ENCODE results near the gene QSOX2.

QSOX2 gene

DNA sequence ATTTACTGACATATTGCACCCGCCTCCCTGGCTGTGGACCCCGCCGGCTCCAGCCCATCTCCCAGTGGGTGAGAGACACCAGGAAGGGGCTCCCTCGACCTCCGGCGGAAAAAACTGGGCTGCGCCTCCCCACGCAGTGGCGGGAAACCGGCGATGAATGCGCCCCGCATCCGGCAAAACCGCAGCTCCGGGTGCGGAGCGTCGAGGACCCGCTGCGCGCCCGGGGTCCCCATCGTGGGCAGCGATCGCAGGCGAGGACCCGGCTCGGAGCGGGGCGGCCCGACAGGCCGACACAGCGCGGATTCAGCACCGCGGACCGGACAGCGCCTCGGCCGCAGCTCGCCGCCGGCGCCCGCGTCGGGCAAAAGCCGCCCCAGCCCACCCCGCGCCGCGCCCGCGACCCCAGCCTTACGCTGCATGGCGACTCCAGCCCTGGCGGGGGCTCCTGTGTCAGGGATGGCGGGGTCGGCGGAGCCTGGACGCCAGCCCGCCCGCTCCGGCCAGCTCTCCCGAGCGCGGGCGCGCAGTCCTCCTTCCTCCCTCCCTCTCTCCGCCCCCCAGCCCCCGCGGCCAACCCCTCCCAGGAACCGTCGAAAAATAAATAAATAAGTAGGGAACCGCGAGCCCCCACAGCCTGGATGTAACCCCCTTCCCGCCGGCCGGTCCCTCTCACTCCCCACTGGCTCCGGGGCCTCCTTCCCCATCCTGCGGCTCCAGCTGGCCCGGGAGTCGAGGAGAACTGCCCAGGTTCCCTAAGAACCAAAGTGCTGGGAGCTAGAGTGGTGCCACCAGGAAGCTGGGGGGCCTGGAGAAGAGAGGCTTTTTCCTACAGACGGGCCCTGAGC is 43.8 kb downstream of the QSOX2 start:
- DNase-seq = no peak

DNA sequence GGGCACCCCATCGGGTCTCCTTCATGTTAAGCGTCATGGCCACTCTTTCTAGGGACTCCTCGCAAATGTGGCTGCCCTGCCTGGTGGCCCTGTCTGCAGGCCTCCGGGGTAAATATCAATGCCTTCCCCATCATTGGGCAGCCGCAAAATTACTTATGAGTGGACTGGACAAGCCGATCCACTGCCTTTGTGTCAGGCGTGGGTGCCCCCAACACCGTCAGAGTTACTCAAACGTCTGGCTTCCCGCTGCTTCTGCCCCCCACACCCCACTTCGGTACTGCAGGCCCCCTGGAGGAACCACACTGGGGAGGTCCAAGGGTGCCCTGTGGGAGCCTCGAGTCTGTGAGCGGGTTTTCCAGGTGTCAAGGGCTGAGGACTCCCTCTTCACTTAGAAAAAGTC is 44.4 kb downstream of the QSOX2 start:
- no peak for DNase-seq

DNA sequence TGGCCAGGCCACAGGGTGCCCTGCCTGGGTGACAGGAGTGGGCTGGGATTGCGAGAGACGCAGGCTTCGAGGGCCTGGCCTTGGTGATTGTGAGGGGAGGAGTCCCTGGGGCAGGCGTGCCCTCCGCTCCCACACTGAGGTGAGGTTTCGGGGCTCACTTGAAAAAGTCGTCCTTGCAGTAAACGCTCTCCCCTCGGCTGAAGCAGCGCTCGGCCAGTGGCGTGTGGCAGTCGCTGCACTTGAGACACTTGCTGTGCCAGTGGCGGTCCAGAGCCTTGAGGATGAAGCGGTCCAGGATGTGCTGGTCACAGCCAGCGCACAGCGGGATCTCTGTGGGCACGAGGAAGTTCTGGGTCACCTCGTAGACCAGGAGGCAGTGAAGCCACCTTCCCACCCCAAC is 45.2 kb downstream of the QSOX2 start:
- no peak for DNase-seq

DNA sequence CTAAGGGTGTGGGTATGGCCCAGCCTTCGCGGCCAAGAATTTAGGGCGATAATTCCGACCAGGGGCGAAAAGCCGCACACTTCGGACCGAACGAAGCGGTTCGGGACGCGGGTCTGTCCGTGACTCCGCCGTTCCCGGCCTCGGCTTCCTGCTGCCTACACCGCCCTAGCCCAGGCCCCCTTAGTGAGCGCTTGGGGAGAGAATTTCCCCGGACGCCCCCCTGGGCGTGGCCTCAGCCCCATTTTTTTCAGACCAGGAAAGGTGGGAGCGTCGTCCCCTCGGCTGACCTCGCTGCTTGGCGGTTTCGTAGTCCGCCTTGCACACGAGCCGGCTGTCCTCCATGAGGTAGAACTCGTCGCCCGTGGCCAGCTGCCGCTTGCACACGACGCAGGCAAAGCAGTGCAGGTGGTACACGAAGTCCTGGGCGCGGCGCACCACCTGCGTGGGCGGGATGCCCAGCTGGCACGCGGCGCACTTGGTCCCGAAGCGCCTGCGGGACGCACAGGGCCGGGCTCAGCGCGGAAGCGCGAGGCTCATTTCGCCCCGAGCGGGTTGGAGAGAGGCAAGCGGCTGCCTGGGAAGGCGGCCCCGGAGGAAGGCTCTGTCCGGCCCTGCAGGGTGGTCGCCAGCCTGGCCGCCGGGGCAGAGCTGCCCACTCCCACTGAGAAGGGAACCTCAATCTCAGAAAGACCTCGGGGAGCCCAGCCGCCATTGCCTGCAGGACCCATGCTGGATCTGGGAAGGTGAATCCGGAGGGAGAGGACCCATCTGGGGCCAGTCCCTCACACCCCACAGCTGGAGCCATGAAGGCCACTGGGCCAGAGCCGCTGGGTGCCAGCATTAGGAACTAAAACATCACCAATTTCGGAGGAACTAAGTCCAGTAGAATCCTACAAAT is 46.0 kb downstream of the QSOX2 start:
- DNase-seq = no peak

DNA sequence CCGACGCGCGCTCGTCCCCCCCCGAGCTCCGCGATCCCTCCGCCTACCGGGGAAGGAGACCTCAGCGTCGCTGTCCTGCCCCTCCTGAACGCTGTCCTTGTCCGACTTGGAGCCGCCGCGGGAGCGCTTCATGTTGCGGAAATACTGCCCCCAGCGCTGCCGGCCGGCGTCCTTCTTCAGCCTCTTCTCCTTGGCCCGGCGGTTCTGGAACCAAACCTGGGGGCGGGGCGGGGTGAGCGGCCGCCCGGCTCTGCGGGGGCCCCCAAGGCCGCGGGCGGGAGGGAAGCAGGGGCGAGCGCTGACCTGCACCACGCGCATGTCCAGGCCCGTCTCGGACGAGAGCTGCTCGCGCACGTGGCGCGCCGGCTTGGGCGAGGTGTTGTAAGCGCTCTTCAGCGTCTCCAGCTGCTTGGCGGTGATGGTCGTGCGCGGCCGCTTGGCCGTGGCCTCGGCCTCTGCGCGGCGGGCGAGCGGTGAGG is 47.0 kb downstream of the QSOX2 start:
- DNase-seq = no peak

DNA sequence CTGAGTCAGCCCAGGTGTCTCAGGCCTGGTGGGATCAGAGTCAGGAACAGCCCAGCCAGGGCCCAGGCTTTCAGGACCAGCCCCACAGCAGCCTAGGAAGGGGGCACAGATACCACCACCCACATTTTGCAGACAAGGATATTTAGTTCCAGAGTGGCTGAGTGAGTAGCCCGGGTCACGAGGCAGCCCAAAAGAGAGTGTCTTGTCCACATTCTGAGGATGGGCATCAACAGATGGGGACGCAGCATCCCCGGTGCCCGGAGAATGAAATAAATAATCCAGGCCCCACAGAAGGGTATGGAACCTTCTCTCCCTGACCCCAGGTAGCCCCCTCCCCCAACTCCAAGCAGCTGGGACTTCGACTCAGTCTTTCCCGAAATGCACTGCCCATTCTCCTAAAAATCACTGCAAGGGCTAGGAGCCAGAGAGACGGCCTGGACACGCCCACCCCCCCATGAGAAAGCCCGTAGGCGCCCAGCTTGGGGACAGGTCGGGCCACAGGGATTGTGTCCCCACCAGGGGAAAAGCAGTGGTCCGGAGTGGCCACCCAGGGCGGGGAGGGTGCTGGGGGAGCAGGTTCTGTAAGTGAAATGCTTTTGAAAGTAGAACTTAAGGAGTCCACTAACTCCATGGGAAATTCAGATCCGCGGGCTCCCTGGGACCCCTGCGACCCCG is 47.5 kb downstream of the QSOX2 start:
- DNase-seq = no peak

DNA sequence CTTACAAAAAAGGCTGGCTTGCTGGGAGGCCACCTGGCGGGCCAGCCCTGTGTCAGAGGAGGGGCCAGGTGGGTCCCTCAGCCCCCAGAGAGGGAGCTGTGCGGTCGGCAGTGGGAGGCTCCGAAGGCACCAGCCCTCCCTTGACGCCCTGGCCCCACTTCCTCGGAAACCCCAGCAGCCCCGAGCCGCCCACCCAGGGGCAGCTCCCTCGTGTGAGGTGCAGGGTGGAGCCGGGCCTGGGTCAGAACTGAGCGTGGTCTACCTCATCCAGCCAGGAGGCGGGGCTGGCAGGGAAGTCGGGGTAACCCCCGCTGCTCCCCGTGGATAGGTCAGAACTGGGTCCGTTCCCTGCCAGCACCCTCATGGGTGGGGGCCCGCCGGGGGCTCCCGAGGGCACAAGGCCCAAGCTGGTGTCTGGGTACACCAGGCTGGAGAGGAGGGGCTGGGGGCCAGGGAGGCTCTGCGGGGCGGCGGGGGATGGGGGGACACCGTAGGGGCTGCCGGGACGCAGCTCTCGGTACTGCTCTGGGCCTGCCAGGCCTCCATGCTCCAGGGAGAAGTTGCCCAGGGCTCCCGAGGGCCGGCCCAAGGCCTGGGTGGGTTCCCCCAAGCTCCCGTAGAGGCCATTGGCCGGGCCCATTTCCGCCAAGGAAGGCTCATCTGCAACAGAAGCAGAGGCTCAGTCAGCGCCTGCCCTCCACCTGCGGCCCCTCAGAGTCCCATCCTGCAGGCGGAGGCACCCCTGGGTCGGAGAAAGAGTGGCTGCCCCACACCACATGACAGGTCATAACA is 48.3 kb downstream of the QSOX2 start:
- DNase-seq = no peak

DNA sequence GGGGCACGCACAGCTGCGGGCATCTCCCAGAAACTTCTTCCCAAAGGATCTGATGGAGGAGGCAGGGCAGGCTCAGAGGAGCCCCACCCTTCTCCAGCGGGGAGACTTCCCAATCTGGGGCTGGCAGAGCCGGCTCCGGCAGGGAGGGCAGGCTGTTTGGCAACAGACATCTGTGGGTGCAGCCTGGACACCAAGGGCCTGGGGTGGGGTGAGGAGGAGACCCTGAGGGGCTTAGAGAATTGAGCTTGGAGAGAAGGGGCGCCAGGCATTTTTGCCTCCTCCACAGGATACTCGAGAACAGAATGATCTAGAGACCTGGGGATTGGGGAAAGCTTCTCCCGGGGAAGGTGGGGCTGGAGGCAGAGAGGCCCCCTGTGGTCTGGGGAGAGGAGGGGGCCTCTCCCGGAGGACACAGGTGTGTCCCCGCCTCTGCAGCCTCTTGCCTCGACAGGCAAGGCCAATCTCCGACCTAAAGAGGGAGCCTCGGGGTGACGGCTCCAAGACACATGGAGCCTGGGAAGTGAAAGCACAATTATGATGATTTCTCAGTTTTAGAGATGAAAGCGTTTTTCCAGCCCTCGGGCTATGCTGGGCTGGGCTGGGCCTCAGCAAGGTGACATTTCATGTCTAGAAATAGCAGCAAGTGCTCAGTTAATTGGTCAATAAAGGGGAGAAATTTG is 49.1 kb downstream of the QSOX2 start:
- DNase-seq = no peak

DNA sequence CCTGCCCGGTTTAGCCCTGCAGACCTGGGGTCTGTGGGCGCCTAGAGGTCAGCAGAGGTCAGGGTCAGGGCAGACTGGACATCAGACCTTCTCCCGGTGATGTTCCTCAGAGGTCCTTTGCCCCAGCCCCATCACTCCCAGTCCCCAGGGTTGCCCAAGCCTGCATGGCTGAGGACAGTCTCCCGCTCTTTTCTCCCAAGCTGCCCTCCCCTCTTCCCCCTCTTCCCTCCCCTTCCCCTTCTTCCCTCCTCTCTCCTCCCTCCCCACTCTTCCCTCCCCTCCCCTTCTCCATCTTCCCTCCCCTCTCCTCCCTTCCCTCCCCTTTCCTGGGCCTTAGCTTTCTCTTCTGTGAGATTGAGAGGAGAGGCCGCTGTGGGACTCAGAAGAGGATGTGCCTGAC is 51.1 kb downstream of the QSOX2 start:
- DNase-seq = no peak

DNA sequence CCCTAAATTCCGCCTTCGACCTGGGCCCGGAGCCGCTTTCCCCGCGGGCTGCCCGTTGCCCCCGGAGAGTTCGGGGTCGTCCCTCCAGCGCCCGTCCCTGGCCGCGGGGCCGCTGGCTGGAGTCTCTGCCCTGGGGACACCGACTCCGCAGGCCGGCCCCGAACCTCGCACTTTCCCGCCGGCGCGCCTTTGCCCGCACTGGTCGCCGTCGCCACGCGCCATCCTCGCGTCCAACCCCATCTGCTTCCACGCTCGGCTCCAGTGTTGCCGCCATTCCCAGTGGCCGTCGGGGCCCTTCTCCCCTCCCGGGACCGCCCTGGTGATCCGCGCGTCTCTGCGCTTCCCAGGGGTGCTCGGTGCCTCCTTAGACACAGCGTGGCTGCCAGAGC is 51.7 kb downstream of the QSOX2 start:
- no peak for DNase-seq

DNA sequence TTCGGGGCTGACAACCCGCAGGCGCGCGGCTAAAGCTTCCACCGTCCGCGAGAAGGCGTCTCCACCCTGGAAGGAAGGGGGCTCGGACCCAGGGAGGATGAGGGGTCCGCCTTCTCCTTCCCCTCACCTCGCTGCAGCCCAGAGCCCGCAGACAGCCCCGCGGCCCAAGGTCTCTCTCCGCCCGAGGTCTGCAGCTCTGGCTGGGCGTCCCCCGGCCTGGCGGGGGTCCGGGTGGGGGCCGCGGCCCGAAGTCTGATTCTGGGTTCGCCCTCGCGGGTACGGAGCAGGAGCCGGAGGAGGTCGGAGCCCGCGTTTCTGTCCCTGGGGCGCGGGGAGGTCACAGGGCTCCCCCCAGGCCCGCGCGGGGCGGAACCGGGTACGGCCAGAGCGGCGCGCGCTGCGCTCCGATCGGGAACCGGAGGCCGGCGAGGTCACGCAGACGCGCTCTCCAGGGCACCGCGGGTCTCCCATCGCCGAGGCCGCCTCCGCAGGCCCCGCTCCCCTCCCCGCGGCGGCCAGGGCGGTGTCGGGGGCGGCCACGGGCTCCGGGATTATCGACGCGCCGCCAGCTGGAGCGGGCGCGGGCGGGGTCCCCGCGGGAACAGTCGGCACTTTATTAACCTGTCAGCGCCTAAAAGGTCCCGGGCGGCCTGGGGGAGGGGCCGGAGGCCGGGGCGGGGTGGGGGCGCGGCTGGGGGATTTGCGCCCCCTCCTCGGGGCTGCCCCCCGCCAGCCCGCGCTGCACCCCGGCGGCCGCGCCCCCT is 52.3 kb downstream of the QSOX2 start:
- peak; percentile 32 for DNase-seq

DNA sequence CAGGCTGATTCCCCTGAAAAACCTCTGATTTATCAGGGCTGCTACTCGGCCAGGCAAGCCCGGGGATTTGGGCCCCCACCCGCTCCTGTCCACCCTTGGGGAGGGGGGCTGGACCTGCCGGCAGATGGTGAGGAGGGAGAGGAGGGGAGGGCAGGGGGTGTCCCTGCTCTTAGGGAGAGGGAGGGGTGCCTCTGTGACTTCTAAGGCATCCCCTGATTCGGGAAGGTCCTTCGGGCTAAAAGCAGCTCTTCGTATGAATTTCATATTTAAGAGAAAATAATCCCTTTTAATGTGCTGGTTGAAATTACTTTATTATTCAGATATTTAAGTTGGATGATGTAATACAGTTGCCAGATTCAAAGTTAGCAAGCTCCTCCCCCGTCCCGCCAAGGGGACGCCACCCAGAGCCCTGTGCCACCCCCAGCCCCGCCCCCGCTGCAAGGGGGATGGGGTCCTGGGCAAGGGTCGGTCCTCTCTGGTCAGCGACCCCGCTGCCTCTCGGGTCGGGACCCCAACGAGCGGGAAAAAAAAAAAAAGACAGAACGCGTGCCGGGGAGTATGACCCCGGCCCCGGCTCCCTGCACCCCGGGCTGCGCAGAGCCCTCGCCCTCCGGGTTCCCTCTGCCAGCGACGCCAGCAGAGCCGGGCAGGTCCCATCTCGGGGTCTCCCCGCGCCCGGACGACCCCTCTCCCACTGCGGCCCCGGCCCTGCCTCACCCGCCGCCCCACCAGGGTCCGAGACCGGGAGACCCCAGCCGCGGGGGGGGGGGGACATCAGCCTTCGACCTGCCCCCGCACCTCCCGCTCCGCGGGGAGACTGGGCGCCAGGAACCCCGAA is 53.1 kb downstream of the QSOX2 start:
- DNase-seq = no peak

DNA sequence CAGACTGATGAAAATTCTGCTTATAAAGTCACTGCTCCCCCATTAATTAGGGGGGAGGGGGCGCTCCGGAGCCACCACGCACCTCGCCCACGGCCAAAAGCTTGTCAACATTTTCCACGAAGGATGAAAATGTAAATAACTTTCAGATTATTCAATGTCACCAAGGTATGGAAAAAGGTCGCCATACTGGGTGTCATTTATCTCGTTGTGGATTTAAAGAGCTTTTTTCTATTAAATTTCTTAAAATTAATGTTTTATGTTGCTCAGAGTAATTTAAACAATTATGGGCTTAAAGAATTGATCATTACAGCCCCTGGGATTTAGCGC is 53.7 kb downstream of the QSOX2 start:
- DNase-seq = no peak

DNA sequence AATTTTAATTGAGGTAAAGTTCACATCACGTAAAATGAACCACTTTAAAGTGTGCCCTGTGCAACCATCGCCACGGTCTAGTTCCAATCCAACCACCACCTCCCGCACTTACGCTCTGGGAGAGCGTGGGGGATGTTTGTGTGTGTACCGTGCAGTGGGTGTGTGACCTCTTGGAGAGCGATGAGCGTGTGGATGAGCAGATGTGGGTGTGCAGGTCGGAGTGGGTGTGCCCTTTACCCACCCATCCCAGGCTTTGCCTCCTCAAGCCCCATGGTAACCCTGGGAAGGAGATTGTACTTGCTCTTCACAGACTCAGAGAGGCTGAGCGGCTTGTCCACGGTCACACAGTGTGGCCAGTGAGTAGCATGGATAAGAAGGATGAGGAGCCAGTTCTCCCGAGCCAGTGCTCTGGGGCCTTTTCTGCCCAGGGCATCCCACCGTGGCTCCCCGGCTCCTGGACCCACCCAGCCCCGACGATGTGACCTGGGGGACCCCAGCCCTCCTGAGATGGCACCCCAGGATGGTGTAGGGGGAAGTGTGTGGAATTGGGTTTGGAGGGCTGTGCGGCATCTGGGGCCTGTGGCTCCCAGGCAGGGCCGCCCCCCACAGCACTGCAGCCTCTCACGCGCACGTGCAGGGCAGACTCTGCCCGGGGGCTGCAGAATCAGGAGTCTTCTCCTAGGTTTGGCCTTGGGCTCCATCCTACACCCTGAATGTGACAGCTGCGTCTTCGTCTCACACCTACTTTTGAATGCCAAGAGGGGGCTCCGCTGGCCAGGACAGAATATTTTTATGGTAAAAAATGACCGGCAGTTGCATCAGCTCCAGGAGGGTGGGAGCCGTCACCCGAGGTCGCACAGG is 54.3 kb downstream of the QSOX2 start:
- no peak for DNase-seq

DNA sequence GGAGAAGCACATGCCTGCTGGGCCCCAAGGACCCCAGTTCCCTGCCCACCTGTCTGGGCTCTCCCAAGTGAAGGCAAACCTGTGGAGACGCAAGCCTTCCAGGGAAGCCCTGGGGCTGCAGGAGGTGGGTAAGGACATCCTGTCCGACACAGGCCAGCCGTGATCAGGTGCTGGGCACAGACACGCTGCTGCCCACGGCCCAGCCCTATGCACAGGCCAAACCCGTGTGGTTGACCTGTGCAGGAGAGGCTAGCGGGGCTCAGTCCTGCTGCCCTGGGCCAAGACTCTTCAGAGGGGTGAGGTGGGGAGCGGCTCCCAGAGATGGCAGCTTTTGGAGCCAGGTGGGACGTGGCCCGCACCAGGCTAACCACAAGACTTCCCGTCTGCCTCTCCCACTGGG is 55.0 kb downstream of the QSOX2 start:
- no peak for DNase-seq

DNA sequence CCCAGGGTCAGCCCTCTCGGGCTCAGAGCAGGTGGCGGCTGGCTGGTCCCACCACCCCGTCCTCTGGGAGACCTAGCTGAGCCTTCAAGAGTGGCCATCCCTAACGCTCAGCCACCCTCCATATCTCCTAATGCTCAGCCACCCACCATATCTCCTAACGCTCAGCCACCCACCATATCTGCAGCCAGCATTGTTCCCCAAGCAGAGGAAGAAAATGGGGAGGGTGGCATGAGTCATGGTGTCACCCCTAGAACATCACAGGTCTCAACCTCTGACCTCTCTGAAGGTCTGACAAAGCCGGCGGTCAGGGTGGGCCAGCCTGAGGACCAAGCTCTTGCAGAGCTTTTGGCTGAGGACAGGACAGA is 55.4 kb downstream of the QSOX2 start:
- no peak for DNase-seq

DNA sequence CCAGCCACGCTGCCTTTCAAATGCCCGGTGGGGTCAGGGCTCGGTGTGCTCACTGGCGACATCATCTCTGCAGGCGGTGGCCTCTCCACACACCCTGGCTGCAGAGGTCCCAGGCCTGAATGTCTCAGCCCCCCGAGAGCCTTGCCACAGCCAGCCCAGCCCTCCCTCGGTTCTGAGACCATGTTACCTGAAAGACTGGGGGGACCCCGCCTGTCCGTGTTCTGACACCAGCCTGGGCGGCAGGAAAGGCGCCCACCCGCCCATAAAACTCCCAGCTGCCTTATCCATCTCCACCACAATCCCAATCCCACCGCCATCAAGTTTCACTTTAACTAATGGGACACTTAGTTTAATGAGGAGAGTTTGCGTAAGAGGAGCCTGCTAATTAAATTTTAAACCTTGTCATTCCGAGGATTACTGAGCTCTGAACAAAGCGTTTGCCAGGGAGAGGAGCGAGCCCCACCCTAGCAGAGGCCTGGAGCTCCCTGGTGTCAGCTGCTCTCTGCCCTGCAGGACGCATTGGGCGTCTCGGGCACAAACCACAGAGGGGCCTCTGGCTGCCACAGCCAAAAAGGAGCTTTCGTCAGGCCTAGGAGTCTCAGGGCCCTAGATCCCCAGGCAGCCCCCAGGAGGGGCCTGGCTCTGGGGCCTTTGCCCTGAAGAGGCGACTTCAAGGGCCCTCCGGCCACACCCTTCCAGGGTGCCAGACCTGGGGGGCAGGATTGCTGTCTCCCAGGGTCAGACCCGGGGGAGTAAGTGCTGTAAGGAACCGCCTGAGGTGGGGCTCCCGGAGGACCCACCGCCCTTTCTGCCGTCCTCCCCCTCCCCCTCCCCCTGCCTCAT is 56.0 kb downstream of the QSOX2 start:
- DNase-seq = no peak
